Cardiac fibroblast (primary cell): Measurements from ENCODE around the gene ATXN7L3.
A peak's percentile ranks its signal among the peaks of the same experiment; 100 is the strongest.
"Not testable (repeated sequence)": the region's sequence is repeated elsewhere in the genome, so short reads cannot be mapped to it uniquely, and the experiment has no call there.

ENCODE experiments used
- DNase-seq, 2 donors: peaks; one replicate each; pipeline versions ENCODE4 v3.0.0 to v3.0.0-alpha.2; 2010; ENCODE audit warnings: low read depth in 2 of 2
- H3K4me3 ChIP-seq, 2 donors: replicated peaks in 1 of 2; 1 replicate in 1 of 2; 2 replicates in 1 of 2; pipeline ENCODE4 v1.5.1; 2011; ENCODE audit warnings: low read depth in 2 of 2, low read length in 2 of 2, mild to moderate bottlenecking in 2 of 2, moderate library complexity in 1 of 2
- TF ChIP-seq, protein P1 (sequence below): IDR thresholded peaks from one replicate; pipeline ENCODE4 v1.5.1; 2011; ENCODE audit warnings: low read depth, mild to moderate bottlenecking, low read length, inconsistent platforms

ATXN7L3 gene

DNA sequence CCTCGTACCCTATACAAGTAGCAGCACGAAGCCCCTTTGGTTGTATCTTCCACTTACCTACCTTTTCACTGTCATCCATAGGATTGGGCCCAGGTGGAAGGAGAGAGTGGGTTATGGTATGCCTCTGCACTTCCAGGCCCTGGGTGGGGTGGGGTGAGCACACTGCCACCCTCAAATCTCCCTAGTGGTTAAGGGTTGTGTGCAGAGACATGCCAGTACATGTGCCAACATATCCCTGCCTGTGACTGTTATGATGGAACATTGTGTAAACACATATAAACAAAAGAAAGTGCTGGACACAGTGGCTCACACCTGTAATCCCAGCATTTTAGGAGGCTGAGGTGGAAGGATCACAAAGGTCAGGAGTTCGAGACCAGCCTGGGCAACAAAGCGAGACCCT is 46.8 kb downstream of the ATXN7L3 start:
- TF ChIP-seq, protein P1, sequence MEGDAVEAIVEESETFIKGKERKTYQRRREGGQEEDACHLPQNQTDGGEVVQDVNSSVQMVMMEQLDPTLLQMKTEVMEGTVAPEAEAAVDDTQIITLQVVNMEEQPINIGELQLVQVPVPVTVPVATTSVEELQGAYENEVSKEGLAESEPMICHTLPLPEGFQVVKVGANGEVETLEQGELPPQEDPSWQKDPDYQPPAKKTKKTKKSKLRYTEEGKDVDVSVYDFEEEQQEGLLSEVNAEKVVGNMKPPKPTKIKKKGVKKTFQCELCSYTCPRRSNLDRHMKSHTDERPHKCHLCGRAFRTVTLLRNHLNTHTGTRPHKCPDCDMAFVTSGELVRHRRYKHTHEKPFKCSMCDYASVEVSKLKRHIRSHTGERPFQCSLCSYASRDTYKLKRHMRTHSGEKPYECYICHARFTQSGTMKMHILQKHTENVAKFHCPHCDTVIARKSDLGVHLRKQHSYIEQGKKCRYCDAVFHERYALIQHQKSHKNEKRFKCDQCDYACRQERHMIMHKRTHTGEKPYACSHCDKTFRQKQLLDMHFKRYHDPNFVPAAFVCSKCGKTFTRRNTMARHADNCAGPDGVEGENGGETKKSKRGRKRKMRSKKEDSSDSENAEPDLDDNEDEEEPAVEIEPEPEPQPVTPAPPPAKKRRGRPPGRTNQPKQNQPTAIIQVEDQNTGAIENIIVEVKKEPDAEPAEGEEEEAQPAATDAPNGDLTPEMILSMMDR: no peak
- no peak overlapping the region for H3K4me3 ChIP-seq
- no peak for DNase-seq

DNA sequence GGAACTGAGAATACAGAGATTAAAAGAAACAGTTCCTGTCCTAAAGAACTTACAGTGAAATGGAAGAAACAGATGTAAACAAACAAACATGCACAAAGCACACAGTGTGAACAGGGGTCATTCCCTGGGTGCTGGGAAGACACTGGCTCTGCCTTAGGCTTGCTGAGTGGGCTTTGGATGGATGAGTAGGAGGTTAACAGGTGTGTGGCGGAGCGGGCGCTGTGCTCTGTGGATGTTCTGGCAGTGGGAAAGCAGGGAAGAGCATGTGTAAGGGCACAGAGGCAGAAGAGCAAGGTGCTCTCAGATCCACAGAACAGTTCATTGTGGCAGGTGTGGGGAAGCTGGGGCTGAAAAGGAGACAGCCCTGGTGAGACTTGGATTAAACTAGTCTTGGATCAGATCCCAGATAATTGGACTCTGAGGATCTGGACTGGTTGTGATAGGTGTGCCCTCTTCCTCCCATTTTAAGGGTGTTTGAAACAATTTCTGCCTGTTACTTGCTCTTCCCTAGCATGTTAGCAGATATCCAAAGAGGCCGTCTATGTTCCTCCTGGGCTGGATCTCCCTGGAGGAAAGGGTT is 49.8 kb downstream of the ATXN7L3 start:
- DNase-seq: no peak
- H3K4me3 ChIP-seq: no peak overlapping the region
- TF ChIP-seq, protein P1: no peak

DNA sequence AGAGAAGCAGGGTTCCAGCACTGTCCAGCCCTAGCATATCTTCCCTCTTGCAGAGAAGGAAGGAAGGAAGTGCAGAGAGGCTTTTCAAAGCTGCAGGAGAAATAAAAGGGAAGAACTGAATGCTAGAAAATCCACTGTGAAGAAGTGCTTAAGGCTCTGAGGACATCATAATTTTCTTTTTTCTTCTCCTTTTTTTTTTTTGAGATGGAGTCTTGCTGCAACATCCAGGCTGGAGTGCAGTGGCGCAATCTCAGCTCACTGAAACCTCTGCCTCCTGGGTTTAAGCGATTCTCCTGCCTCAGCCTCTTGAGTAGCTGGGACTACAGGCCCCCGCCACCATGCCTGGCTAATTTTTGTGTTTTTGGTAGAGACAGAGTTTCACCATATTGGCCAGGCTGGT is 50.6 kb downstream of the ATXN7L3 start:
- not testable (repeated sequence) for H3K4me3 ChIP-seq, DNase-seq

DNA sequence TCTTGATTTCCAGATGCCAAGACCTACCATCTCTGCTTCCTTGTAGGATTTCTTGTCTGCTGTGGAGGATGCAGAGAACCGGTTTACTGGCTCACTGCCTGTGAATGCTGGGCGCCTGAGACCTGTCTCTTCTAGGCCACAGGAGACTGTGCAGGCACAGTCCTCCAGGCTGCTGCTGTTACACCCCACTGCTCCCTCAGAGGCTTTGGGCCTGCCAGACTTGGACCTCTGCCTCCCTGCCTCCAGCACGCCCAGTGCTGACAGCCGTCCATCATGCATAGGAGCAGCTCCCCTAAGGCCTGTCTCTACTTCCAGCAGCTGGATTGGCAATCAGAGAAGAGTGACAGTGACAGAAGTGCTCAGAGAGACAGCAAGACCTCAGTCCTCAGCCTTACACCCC is 51.9 kb downstream of the ATXN7L3 start:
- no peak overlapping the region for H3K4me3 ChIP-seq
- TF ChIP-seq, protein P1: no peak
- no peak for DNase-seq

DNA sequence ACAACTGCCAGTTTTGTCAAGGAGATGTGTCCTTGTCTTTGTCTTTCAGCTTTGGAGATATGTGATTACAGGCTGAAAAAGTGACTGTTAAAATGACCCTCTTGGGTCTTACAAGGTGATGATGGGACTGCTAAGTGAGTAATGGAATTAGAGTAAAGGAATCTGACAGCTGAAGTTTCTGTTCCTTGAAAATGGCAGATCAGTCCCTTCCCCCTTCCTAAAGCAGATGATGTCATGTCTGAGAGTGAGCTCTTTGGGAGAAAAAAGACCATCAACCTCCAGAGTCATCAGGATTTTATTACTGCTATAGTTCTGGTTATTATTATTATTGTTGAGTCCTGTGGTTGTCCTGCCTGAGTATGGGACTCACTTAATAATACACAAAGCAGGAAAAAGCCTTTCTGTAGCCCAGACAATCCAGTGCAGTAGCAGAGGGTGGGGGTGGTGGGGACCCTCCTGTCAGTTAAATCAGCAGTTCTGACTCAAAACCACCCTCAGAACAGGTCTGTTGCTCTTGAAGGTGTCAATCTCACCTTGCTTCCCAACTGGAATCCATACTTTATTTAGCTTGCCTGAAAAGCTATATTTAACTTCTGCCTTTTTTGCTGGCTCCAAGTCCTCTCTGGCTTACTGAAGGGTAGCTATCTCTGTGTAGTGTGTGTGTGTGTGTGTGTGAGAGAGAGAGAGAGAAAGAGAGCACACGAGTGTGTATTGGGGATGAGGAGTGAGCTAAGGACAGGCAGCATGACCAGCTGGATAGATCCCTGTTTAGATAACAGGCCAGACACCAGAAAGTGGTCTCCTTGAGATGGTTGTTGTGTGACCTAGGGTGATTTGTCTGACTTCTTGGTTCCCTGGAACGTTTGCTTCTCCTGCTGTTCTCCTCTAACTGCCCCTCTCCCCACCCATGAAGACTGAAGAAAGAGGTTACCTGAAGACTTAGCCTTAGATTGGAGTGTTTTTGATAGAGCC is 53.0 kb downstream of the ATXN7L3 start:
- TF ChIP-seq, protein P1: no peak
- H3K4me3 ChIP-seq: no peak overlapping the region
- no peak for DNase-seq

DNA sequence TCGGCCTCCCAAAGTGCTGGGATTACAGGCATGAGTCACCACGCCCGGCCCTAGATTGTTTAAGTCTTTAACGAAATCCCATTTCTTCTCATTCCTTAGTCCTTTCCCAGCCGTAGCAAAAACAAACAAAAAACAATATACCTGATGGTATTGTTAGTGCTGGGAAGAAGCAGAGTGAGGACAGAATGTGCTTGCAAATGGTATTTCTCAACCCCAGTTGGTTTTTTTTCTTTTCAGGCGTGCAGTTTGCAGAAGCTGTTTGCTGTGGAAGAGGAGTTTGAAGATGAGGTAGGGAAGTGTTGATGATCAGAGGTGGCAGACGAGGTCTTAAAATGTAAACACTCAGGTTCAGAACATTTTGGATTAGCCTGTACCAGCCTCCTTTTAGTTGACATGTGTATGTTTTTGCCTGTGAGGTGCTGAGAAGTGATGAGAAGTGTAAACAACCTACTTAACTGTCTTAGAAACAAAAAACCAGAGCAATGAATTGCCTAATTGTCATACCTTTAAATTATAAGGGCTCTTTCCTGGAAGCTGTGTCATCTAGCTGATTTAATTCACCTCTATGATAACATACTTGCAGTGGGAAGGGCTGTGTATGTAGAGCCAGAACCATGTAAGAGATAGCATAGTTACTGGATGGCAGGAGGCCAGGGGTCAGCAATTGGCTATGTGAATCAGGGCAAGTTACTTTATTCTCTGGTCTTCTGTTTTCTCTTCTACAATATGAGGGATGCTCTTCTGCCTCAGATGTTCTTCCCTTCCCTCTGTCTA is 54.5 kb downstream of the ATXN7L3 start:
- TF ChIP-seq, protein P1: no peak
- H3K4me3 ChIP-seq: no peak overlapping the region
- peak; percentile 42 to 59 for DNase-seq

DNA sequence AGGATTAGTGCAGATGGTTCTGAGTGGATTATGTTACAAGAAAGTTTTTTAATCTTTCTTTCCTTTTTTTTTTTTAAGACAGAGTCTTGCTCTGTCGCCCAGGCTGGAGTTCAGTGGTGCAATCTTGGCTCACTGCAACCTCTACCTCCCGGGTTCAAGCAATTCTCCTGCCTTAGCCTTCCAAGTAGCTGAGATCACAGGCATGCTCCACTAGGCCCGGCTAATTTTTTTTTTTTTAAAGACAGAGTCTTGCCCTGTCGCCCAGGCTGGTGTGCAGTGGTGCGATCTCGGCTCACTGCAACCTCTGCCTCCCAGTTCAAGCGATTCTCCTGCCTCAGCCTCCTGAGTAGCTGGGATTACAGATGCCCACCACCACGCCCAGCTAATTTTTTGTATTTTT is 55.8 kb downstream of the ATXN7L3 start:
- not testable (repeated sequence) for H3K4me3 ChIP-seq

More for the DNA sequence above, 55.8 kb downstream of the ATXN7L3 start:
- DNase-seq: not testable (repeated sequence)
